ENCODE data around the gene HIVEP3. TPM values are rescaled to one million over a fixed set of nuclear protein-coding genes. Genes with fewer than 3 reads are reported as not detected.
A peak's percentile ranks its signal among the peaks of the same experiment; 100 is the strongest.

HIVEP3 gene
- total and polyA plus RNA-seq, 2 donors (not counting 1 experiment from before 2014, with no cell fraction given), result 2.0 to 5.1 TPM

GRCh38 chr1:41523949-41524675 lies 394.6 kb downstream of the HIVEP3 start:
- no peaks in the 10 kb centered on the region for H3K9me3 ChIP-seq (ENCODE audit: control extremely low read depth in 1 of 3, control insufficient read depth in 2 of 3, insufficient read depth in 1 of 3, low read length in 2 of 3)
- intact Hi-C loops (cut with micrococcal nuclease), result no loop called here
- no peak overlapping the region for H3K4me3 ChIP-seq (ENCODE audit: control extremely low read depth in 1 of 5, extremely low read depth in 1 of 5, insufficient read depth in 1 of 5, low read depth in 2 of 5, low read length in 4 of 5)
- POLR2A ChIA-PET, result no interaction called here
- no peaks in the 10 kb centered on the region for H3K27me3 ChIP-seq (replicated peaks in 1 of 4; ENCODE audit: control extremely low read depth in 1 of 4, control insufficient read depth in 3 of 4, insufficient read depth in 4 of 4, low read length in 3 of 4)
- ATAC-seq (ENCODE audit: low read depth) (no peak), DNase-seq (no peak)
- H3K4me2 ChIP-seq (replicated peaks; ENCODE audit: low read depth, low read length, poor library complexity, severe bottlenecking), result no peak overlapping the region
- H3K27ac Mint-ChIP-seq, result peak overlapping the region; percentile 37
- H3K4me1 ChIP-seq (ENCODE audit: control insufficient read depth in 2 of 2, insufficient read depth in 2 of 2, low read length in 2 of 2), result peaks cover 5% of the 10 kb centered on the region in 2 donors
- CTCF ChIA-PET, result no interaction called here
- H3K36me3 ChIP-seq (replicated peaks in 1 of 2; ENCODE audit: control extremely low read depth in 1 of 2, control insufficient read depth in 1 of 2, extremely low read depth in 1 of 2, insufficient read depth in 2 of 2, low read length in 1 of 2), result peaks cover 0 to 10% of the 10 kb centered on the region in 2 experiments
- H3K27ac ChIP-seq (ENCODE audit: low read length in 2 of 2), result no peak overlapping the region
- no peaks in the 10 kb centered on the region for H3K9me3 Mint-ChIP-seq (ENCODE audit: insufficient read depth)
- H2AFZ ChIP-seq (ENCODE audit: insufficient read depth, low read depth, low read length, poor library complexity, severe bottlenecking), result no peak overlapping the region
- H4K20me1 ChIP-seq (ENCODE audit: control insufficient read depth, insufficient read depth, low read length, poor library complexity, severe bottlenecking), result no peaks in the 10 kb centered on the region
- peaks cover 7% of the 10 kb centered on the region for H3K4me1 Mint-ChIP-seq
- no peaks in the 10 kb centered on the region for H3K27me3 Mint-ChIP-seq
- H3K9ac ChIP-seq (ENCODE audit: low read length), result no peak overlapping the region
- TF ChIP-seq EZH2 (IDR thresholded peaks at IDR 0.05; ENCODE audit: borderline replicate concordance, insufficient read depth, low read depth, low read length, poor library complexity, severe bottlenecking), result no peak
- TF ChIP-seq CTCF (IDR thresholded peaks at IDR 0.05), result no peak
- WGBS (ENCODE audit: insufficient coverage), result 90% methylated on average over 9 of the region's 9 CpGs
- H3K4me3 Mint-ChIP-seq, result no peak overlapping the region
- no peaks in the 10 kb centered on the region for H3K79me2 ChIP-seq (ENCODE audit: control insufficient read depth, insufficient read depth, low read length)

GRCh38 chr1:41523071-41523470 lies 395.7 kb downstream of the HIVEP3 start:
- intact Hi-C loops (cut with micrococcal nuclease), result no loop called here
- H4K20me1 ChIP-seq (ENCODE audit: control insufficient read depth, insufficient read depth, low read length, poor library complexity, severe bottlenecking), result no peaks in the 10 kb centered on the region
- no peak for DNase-seq
- POLR2A ChIA-PET, result no interaction called here
- H3K36me3 ChIP-seq (replicated peaks in 1 of 2; ENCODE audit: control extremely low read depth in 1 of 2, control insufficient read depth in 1 of 2, extremely low read depth in 1 of 2, insufficient read depth in 2 of 2, low read length in 1 of 2), result peaks cover 0 to 10% of the 10 kb centered on the region in 2 experiments
- H3K27ac ChIP-seq (ENCODE audit: low read length in 2 of 2), result no peak overlapping the region
- H3K9ac ChIP-seq (ENCODE audit: low read length), result no peak overlapping the region
- Mint-ChIP-seq H3K4me1 (peaks cover 17% of the 10 kb centered on the region), H3K27me3 (no peaks in the 10 kb centered on the region), H3K4me3 (no peak overlapping the region), H3K27ac (no peak overlapping the region), H3K9me3 (ENCODE audit: insufficient read depth) (no peaks in the 10 kb centered on the region)
- H3K9me3 ChIP-seq (ENCODE audit: control extremely low read depth in 1 of 3, control insufficient read depth in 2 of 3, insufficient read depth in 1 of 3, low read length in 2 of 3), result no peaks in the 10 kb centered on the region
- no peak overlapping the region for H3K4me3 ChIP-seq (ENCODE audit: control extremely low read depth in 1 of 5, extremely low read depth in 1 of 5, insufficient read depth in 1 of 5, low read depth in 2 of 5, low read length in 4 of 5)
- peaks cover 15% of the 10 kb centered on the region in 2 donors for H3K4me1 ChIP-seq (ENCODE audit: control insufficient read depth in 2 of 2, insufficient read depth in 2 of 2, low read length in 2 of 2)
- H3K79me2 ChIP-seq (ENCODE audit: control insufficient read depth, insufficient read depth, low read length), result no peaks in the 10 kb centered on the region
- H2AFZ ChIP-seq (ENCODE audit: insufficient read depth, low read depth, low read length, poor library complexity, severe bottlenecking), result no peak overlapping the region
- CTCF ChIA-PET, result no interaction called here
- no peaks in the 10 kb centered on the region for H3K27me3 ChIP-seq (replicated peaks in 1 of 4; ENCODE audit: control extremely low read depth in 1 of 4, control insufficient read depth in 3 of 4, insufficient read depth in 4 of 4, low read length in 3 of 4)
- 94% methylated on average over 9 of the region's 10 CpGs for WGBS (ENCODE audit: insufficient coverage)
- no peak for ATAC-seq (ENCODE audit: low read depth)
- H3K4me2 ChIP-seq (replicated peaks; ENCODE audit: low read depth, low read length, poor library complexity, severe bottlenecking), result no peak overlapping the region
- no peak for TF ChIP-seq CTCF (IDR thresholded peaks at IDR 0.05)
- TF ChIP-seq EZH2 (IDR thresholded peaks at IDR 0.05; ENCODE audit: borderline replicate concordance, insufficient read depth, low read depth, low read length, poor library complexity, severe bottlenecking), result no peak
